Measurements from ENCODE around the gene LAMA5. TPM values are rescaled to one million over a fixed set of nuclear protein-coding genes. Genes with fewer than 3 reads are reported as not detected.
A peak's percentile ranks its signal among the peaks of the same experiment; 100 is the strongest.

The LAMA5 gene
- polyA plus RNA-seq, 3 donors: 0.05 TPM; not detected in 2

DNA sequence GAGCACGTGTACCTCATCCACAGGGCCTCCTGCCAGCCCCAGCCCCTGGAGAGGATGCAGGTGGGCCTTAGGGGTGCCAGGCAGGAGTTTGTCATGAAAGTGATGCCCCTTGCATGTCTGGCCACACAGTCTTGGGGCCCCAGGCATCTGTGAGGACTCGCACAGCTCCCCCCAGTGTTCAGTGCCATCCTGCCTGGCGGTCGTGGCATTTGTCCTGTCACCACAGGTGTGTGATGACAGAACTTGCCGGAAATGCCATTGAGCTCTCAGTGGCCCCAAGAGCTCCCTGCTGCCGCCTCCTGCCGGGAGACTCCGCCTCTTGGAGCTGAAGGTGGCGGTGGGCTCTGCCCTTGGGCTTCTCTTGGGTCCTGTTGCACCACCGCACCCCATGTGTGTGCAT lies 94.9 kb downstream of the LAMA5 start:
- Histone ChIP-seq H3K36me3 (replicated peaks in 1 of 2; ENCODE audit: control insufficient read depth in 1 of 2, insufficient read depth in 2 of 2, low read length in 2 of 2) (peaks cover 69 to 87% of the 10 kb centered on the region in 2 donors), H3K27me3 (ENCODE audit: control insufficient read depth in 2 of 2, insufficient read depth in 2 of 2, low read length in 2 of 2) (no peaks in the 10 kb centered on the region), H3K9me3 (replicated peaks in 1 of 2; ENCODE audit: control insufficient read depth in 1 of 2, insufficient read depth in 1 of 2, low read length in 2 of 2) (no peaks in the 10 kb centered on the region), H4K20me1 (ENCODE audit: insufficient read depth, low read length) (peaks cover 43% of the 10 kb centered on the region), H3K4me1 (ENCODE audit: control insufficient read depth in 1 of 2, insufficient read depth in 2 of 2, low read length in 2 of 2) (no peaks in the 10 kb centered on the region), H3K27ac (ENCODE audit: low read depth in 1 of 2, low read length in 2 of 2) (no peak overlapping the region), H2AFZ (ENCODE audit: insufficient read depth, low read depth, low read length, poor library complexity, severe bottlenecking) (no peak overlapping the region), H3K4me3 (replicated peaks in 1 of 3; ENCODE audit: low read depth in 2 of 3, low read length in 3 of 3) (no peak overlapping the region), H3K79me2 (ENCODE audit: insufficient read depth, low read length) (no peaks in the 10 kb centered on the region), H3K4me2 (replicated peaks; ENCODE audit: extremely low read depth, low read length, poor library complexity, severe bottlenecking) (no peak overlapping the region), H3K9ac (ENCODE audit: insufficient read depth, low read length, poor library complexity, severe bottlenecking) (no peak overlapping the region)
- Mint-ChIP-seq H3K9me3 (no peaks in the 10 kb centered on the region), H3K27ac (peak overlapping the region in 1 of 7 donors; percentile 6), H3K36me3 (peaks cover 64 to 86% of the 10 kb centered on the region in 2 donors), H3K4me3 (no peak overlapping the region), H3K27me3 (ENCODE audit: low read depth in 3 of 3) (peaks cover 0 to 1% (median 0%) of the 10 kb centered on the region in 3 donors), H3K4me1 (no peaks in the 10 kb centered on the region)
- intact Hi-C loops (cut with micrococcal nuclease): no loop called here
- 95% methylated on average over 9 of the region's 10 CpGs for WGBS (ENCODE audit: insufficient coverage)
- TF ChIP-seq, protein P1, sequence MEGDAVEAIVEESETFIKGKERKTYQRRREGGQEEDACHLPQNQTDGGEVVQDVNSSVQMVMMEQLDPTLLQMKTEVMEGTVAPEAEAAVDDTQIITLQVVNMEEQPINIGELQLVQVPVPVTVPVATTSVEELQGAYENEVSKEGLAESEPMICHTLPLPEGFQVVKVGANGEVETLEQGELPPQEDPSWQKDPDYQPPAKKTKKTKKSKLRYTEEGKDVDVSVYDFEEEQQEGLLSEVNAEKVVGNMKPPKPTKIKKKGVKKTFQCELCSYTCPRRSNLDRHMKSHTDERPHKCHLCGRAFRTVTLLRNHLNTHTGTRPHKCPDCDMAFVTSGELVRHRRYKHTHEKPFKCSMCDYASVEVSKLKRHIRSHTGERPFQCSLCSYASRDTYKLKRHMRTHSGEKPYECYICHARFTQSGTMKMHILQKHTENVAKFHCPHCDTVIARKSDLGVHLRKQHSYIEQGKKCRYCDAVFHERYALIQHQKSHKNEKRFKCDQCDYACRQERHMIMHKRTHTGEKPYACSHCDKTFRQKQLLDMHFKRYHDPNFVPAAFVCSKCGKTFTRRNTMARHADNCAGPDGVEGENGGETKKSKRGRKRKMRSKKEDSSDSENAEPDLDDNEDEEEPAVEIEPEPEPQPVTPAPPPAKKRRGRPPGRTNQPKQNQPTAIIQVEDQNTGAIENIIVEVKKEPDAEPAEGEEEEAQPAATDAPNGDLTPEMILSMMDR (IDR thresholded peaks at IDR 0.05): no peak
- DNase-seq: no peak

DNA sequence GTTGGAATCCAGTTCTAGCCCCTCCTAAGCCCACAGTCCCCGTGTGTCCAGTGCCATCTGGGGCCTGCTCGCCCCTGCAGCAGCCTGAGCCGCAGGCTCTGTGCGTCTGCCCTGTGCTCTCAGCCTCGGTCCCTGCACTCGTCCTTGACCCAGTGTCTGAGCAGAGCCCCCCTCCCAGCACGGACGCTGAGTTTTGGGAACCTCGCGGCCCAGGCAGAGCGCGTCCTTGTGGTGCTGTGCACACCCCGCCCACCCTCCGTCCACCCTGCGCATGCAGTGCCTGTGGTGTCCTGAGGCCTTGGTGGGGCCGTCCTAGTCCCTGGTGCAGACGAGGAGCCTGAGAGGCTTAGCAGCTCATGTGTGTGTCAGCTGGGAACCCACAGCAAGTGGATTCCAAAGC lies 97.2 kb downstream of the LAMA5 start:
- TF ChIP-seq, protein P1 (IDR thresholded peaks at IDR 0.05): no peak
- H3K27me3 Mint-ChIP-seq (ENCODE audit: low read depth in 3 of 3): peaks cover 0 to 3% (median 0%) of the 10 kb centered on the region in 3 donors
- Histone ChIP-seq H3K4me1 (ENCODE audit: control insufficient read depth in 1 of 2, insufficient read depth in 2 of 2, low read length in 2 of 2) (no peaks in the 10 kb centered on the region), H3K4me3 (replicated peaks in 1 of 3; ENCODE audit: low read depth in 2 of 3, low read length in 3 of 3) (no peak overlapping the region), H2AFZ (ENCODE audit: insufficient read depth, low read depth, low read length, poor library complexity, severe bottlenecking) (no peak overlapping the region), H3K9ac (ENCODE audit: insufficient read depth, low read length, poor library complexity, severe bottlenecking) (no peak overlapping the region), H3K9me3 (replicated peaks in 1 of 2; ENCODE audit: control insufficient read depth in 1 of 2, insufficient read depth in 1 of 2, low read length in 2 of 2) (peaks cover 0 to 2% of the 10 kb centered on the region in 2 donors), H3K27me3 (ENCODE audit: control insufficient read depth in 2 of 2, insufficient read depth in 2 of 2, low read length in 2 of 2) (no peaks in the 10 kb centered on the region), H4K20me1 (ENCODE audit: insufficient read depth, low read length) (peaks cover 39% of the 10 kb centered on the region), H3K36me3 (replicated peaks in 1 of 2; ENCODE audit: control insufficient read depth in 1 of 2, insufficient read depth in 2 of 2, low read length in 2 of 2) (peaks cover 80 to 89% of the 10 kb centered on the region in 2 donors), H3K4me2 (replicated peaks; ENCODE audit: extremely low read depth, low read length, poor library complexity, severe bottlenecking) (no peak overlapping the region), H3K79me2 (ENCODE audit: insufficient read depth, low read length) (no peaks in the 10 kb centered on the region), H3K27ac (ENCODE audit: low read depth in 1 of 2, low read length in 2 of 2) (no peak overlapping the region)
- peak overlapping the region in 1 of 7 donors; percentile 51 for H3K27ac Mint-ChIP-seq
- no peak overlapping the region for H3K4me3 Mint-ChIP-seq
- DNase-seq: no peak
- 96% methylated on average over 17 of the region's 17 CpGs for WGBS (ENCODE audit: insufficient coverage)
- H3K36me3 Mint-ChIP-seq: peaks cover 70 to 85% of the 10 kb centered on the region in 2 donors
- peaks cover 0 to 6% (median under 1%) of the 10 kb centered on the region in 7 donors for H3K9me3 Mint-ChIP-seq
- no peaks in the 10 kb centered on the region for H3K4me1 Mint-ChIP-seq
- intact Hi-C loops (cut with micrococcal nuclease): no loop called here
